Measurements from ENCODE around the gene ZBTB4. TPM values are rescaled to one million over a fixed set of nuclear protein-coding genes. Genes with fewer than 3 reads are reported as not detected.

Gene ZBTB4
- total RNA-seq, 1 donor = 36.2 TPM

GRCh38 chr17:7486181-7486580, 6.8 kb upstream of the ZBTB4 start:
- H3K9me3 ChIP-seq (ENCODE audit: low read depth, low read length) = no peaks in the 10 kb centered on the region
- H3K4me2 ChIP-seq (ENCODE audit: insufficient read depth, low read length) = peak overlapping the region; percentile 91
- H2AFZ ChIP-seq (ENCODE audit: low read length) = no peak overlapping the region
- peaks cover 2% of the 10 kb centered on the region for H3K36me3 ChIP-seq (ENCODE audit: insufficient read depth, low read length)
- peaks cover 67% of the 10 kb centered on the region for H3K79me2 ChIP-seq (ENCODE audit: insufficient read depth, low read length)
- peaks cover 28% of the 10 kb centered on the region for H3K4me1 ChIP-seq (ENCODE audit: insufficient read depth, low read length)
- H4K20me1 ChIP-seq (ENCODE audit: insufficient read depth, low read length) = peaks cover 56% of the 10 kb centered on the region
- DNase-seq (ENCODE audit: insufficient read length, low spot score, missing footprints) = peak; percentile 46
- peak overlapping the region; percentile 43 for H3K27ac ChIP-seq (ENCODE audit: low read depth, low read length)
- no peaks in the 10 kb centered on the region for H3K27me3 ChIP-seq (ENCODE audit: insufficient read depth, low read length)
- H3K4me3 ChIP-seq (ENCODE audit: insufficient read depth, low read length) = peak overlapping the region; percentile 95
- no peak for TF ChIP-seq CTCF (IDR thresholded peaks at IDR 0.05; ENCODE audit: extremely low read depth, low read depth, low read length)

- Histone ChIP-seq H3K4me3 (ENCODE audit: insufficient read depth, low read length) (peak overlapping the region; percentile 95), H3K4me1 (ENCODE audit: insufficient read depth, low read length) (peaks cover 31% of the 10 kb centered on the region), H3K4me2 (ENCODE audit: insufficient read depth, low read length) (peak overlapping the region; percentile 91), H3K9me3 (ENCODE audit: low read depth, low read length) (no peaks in the 10 kb centered on the region), H4K20me1 (ENCODE audit: insufficient read depth, low read length) (peaks cover 43% of the 10 kb centered on the region), H2AFZ (ENCODE audit: low read length) (peak overlapping the region; percentile 59), H3K36me3 (ENCODE audit: insufficient read depth, low read length) (peaks cover 2% of the 10 kb centered on the region), H3K27ac (ENCODE audit: low read depth, low read length) (peak overlapping the region; percentile 100), H3K79me2 (ENCODE audit: insufficient read depth, low read length) (peaks cover 58% of the 10 kb centered on the region), H3K27me3 (ENCODE audit: insufficient read depth, low read length) (no peaks in the 10 kb centered on the region)
- no peak for TF ChIP-seq CTCF (IDR thresholded peaks at IDR 0.05; ENCODE audit: extremely low read depth, low read depth, low read length)
- no peak for DNase-seq (ENCODE audit: insufficient read length, low spot score, missing footprints)
Observed at GRCh38 chr17:7484919-7485377, 5.5 kb upstream of the ZBTB4 start.

- Histone ChIP-seq H3K4me3 (ENCODE audit: insufficient read depth, low read length) (peak within 1 kb of the TSS; percentile 95), H3K36me3 (ENCODE audit: insufficient read depth, low read length) (peaks cover 2% of the 10 kb centered on the region), H3K79me2 (ENCODE audit: insufficient read depth, low read length) (peaks cover 56% of the 10 kb centered on the region), H4K20me1 (ENCODE audit: insufficient read depth, low read length) (peaks cover 37% of the 10 kb centered on the region), H3K27ac (ENCODE audit: low read depth, low read length) (peak within 1 kb of the TSS; percentile 100), H3K4me1 (ENCODE audit: insufficient read depth, low read length) (peaks cover 33% of the 10 kb centered on the region), H2AFZ (ENCODE audit: low read length) (peak within 1 kb of the TSS; percentile 91), H3K9me3 (ENCODE audit: low read depth, low read length) (no peaks in the 10 kb centered on the region), H3K27me3 (ENCODE audit: insufficient read depth, low read length) (no peaks in the 10 kb centered on the region), H3K4me2 (ENCODE audit: insufficient read depth, low read length) (peak within 1 kb of the TSS; percentile 91)
- TF ChIP-seq CTCF (IDR thresholded peaks at IDR 0.05; ENCODE audit: extremely low read depth, low read depth, low read length) = no peak
- peak; percentile 99 for DNase-seq (ENCODE audit: insufficient read length, low spot score, missing footprints)
Observed at GRCh38 chr17:7484067-7484918, 4.9 kb upstream of the ZBTB4 start, which contains the start of gene POLR2A. TSS of gene POLR2A (plus strand) at chr17:7484366.
